HFFc6 (cell line): ENCODE results near the gene ABCB8. TPM values are rescaled to one million over a fixed set of nuclear protein-coding genes. Genes with fewer than 3 reads are reported as not detected.

Experiments used
- DNase-seq: peaks from one replicate; pipeline ENCODE4 v3.0.0-alpha.2; 2018
- H3K27ac Mint-ChIP-seq: 2 replicates; pipeline ENCODE4 v1.8.0; 2020; ENCODE audit warnings: mild to moderate bottlenecking, mixed read lengths
- H3K27me3 Mint-ChIP-seq: 2 replicates; pipeline ENCODE4 v1.8.0; 2021; ENCODE audit warnings: mild to moderate bottlenecking, moderate library complexity, mixed read lengths; ENCODE audit not compliant: insufficient read depth
- H3K36me3 Mint-ChIP-seq: 2 replicates; pipeline ENCODE4 v1.8.0; 2021; ENCODE audit warnings: low read depth, mixed read lengths
- H3K4me1 Mint-ChIP-seq: 2 replicates; pipeline ENCODE4 v1.8.0; 2020; ENCODE audit warnings: low read depth, mixed read lengths
- H3K4me3 Mint-ChIP-seq: 2 replicates; pipeline ENCODE4 v1.8.0; 2020; ENCODE audit warnings: mild to moderate bottlenecking, moderate library complexity, mixed read lengths
- H3K9me3 Mint-ChIP-seq: 2 replicates; pipeline ENCODE4 v1.8.0; 2020; ENCODE audit warnings: mild to moderate bottlenecking, mixed read lengths
- CTCF ChIP-seq: fragments of 200-600 bp; sonication (generic); IDR thresholded peaks from 2 replicates; pipeline ENCODE4 v1.5.0; 2021; ENCODE audit warnings: antibody characterized with exemption, mild to moderate bottlenecking
- total RNA-seq, 6 experiments: library from RNA; stranded (reverse); fragmentation: NEBNext Ultra II Directional; extraction: Animal tissue kit (Norgen Biotek cat#: 25700); gene quantifications; 2 replicates in 1 of 6; 3 replicates in 5 of 6; pipeline ENCODE4 v1.2.3, GENCODE V29; 2021

The ABCB8 gene
- total RNA-seq, 6 experiments from 2014 or later = 31.9 to 36.3 (median 33.2) TPM

GRCh38 chr7:151035026-151035717, 6.9 kb downstream of the ABCB8 start:
- no peaks in the 10 kb centered on the region; the same call in 1 of the 2 replicates for H3K27me3 Mint-ChIP-seq
- no peak for TF ChIP-seq CTCF
- peaks cover 24% of the 10 kb centered on the region for H3K4me1 Mint-ChIP-seq
- no peak overlapping the region for H3K4me3 Mint-ChIP-seq
- no peak overlapping the region for H3K27ac Mint-ChIP-seq
- no peaks in the 10 kb centered on the region for H3K9me3 Mint-ChIP-seq
- H3K36me3 Mint-ChIP-seq = no peaks in the 10 kb centered on the region
- no peak for DNase-seq

GRCh38 chr7:151035902-151036301, 7.7 kb downstream of the ABCB8 start:
- Mint-ChIP-seq H3K4me3 (no peak overlapping the region), H3K9me3 (no peaks in the 10 kb centered on the region), H3K4me1 (peaks cover 25% of the 10 kb centered on the region), H3K27me3 (no peaks in the 10 kb centered on the region; the same call in 1 of the 2 replicates), H3K27ac (no peak overlapping the region), H3K36me3 (no peaks in the 10 kb centered on the region)
- no peak for TF ChIP-seq CTCF
- no peak for DNase-seq

- Mint-ChIP-seq H3K9me3 (no peaks in the 10 kb centered on the region), H3K36me3 (no peaks in the 10 kb centered on the region), H3K4me1 (peaks cover 25% of the 10 kb centered on the region), H3K4me3 (peak overlapping the region; percentile 70), H3K27me3 (no peaks in the 10 kb centered on the region; the same call in 1 of the 2 replicates), H3K27ac (peak overlapping the region; percentile 97)
- no peak for TF ChIP-seq CTCF
- peak; percentile 92 for DNase-seq
Observed at GRCh38 chr7:151038951-151039849, 10.9 kb downstream of the ABCB8 start.

GRCh38 chr7:151039850-151040548, 11.7 kb downstream of the ABCB8 start:
- H3K4me3 Mint-ChIP-seq = no peak overlapping the region
- no peaks in the 10 kb centered on the region; the same call in 1 of the 2 replicates for H3K27me3 Mint-ChIP-seq

More at GRCh38 chr7:151039850-151040548, 11.7 kb downstream of the ABCB8 start:
- peak overlapping the region; percentile 97 for H3K27ac Mint-ChIP-seq
- no peak for DNase-seq
- no peak for TF ChIP-seq CTCF
- H3K9me3 Mint-ChIP-seq = no peaks in the 10 kb centered on the region
- H3K4me1 Mint-ChIP-seq = peaks cover 25% of the 10 kb centered on the region
- no peaks in the 10 kb centered on the region for H3K36me3 Mint-ChIP-seq
